Mucosa of gallbladder (tissue), 1 donor: ENCODE measurements around the gene EXPH5. TPM values are rescaled to one million over a fixed set of nuclear protein-coding genes. Genes with fewer than 3 reads are reported as not detected.
A peak's percentile ranks its signal among the peaks of the same experiment; 100 is the strongest.

ENCODE experiments used
- DNase-seq: peaks from one replicate; pipeline ENCODE4 v3.0.0-alpha.2; 2020; ENCODE audit warnings: low spot score
- total RNA-seq: library from RNA; stranded (reverse); gene quantifications from one replicate; pipeline ENCODE4 v1.2.1, GENCODE V29; 2021
- donor health status: DM: no; HTN: no; CAD: no.

The EXPH5 gene
- total RNA-seq, 1 donor from 2014 or later = 5.6 TPM

DNA sequence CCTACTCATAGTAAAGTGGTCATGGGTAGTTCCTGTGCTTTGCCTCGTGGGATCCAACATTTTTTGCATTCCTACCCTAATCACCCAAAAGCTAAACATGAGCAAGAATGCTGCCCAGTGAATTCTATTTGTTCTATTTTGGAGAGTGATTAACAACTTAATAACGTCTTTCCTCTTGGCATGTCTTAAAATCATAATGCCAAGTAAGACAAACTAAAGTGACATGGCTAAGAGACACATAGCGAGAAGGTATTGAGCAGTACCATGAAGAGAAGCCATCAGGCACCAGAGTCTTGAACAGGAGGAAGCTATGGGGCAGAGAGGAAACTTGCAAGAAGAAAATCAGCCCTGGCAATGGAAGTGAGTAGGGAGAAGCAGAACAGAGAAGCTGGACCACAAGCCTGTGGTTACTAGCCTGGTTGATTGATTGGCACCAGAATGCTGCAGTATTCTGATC, 32.0 kb downstream of the EXPH5 start:
- no peak for DNase-seq

- no peak for DNase-seq
Measured at GRCh38 chr11:108559904-108560303, 33.7 kb downstream of the EXPH5 start.

DNA sequence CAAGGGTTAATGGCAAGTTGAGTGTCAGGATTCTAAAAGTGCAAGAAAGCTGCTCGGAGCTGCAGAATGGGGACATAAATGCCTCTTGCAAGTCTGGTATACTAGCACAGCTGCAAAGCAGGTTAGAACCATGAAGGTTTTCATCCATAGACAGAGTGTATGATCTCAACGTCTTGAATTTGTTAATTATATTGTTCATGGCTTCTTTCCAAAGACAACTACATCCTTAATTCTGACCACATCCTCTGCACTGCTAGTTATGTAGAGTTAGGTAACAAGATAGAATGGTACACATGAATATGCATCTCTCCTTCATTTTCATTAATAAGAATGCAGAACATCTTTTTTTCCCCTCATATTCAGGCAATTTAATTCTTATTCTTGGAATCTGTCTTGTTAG, 34.2 kb downstream of the EXPH5 start:
- no peak for DNase-seq

GRCh38 chr11:108558222-108558621, 35.3 kb downstream of the EXPH5 start:
- DNase-seq = no peak

DNA sequence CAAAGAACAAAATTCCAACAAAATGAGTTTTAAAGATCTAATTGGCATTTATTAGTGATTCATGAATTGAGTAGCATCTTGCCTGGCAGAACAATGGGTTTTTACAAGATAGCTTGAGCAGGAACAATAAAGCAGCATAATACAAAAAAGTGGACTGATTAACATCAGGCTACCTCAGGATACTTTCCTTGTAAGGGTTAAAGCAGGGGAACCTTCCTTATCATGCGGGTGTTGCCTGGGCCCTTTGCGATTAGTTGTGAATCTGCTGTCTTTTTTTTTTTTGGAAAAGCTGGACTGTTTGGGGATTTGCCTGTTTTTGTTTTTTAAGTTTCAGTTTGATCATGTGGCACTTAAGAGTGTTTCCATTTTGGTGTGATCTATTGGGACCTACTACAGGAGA, 37.5 kb downstream of the EXPH5 start:
- no peak for DNase-seq

GRCh38 chr11:108551651-108552462, 41.7 kb downstream of the EXPH5 start:
- no peak for DNase-seq

GRCh38 chr11:108549319-108549885, 44.2 kb downstream of the EXPH5 start:
- no peak for DNase-seq

GRCh38 chr11:108545909-108546501, 47.6 kb downstream of the EXPH5 start:
- DNase-seq = no peak

- DNase-seq = no peak
Measured at GRCh38 chr11:108543316-108543964, 50.1 kb downstream of the EXPH5 start.

- DNase-seq = no peak
Measured at GRCh38 chr11:108541531-108541930, 52.0 kb downstream of the EXPH5 start.

- no peak for DNase-seq
Measured at GRCh38 chr11:108538502-108538901, 55.1 kb downstream of the EXPH5 start.

- DNase-seq = peak; percentile 24
Measured at GRCh38 chr11:108538022-108538424, 55.5 kb downstream of the EXPH5 start.

DNA sequence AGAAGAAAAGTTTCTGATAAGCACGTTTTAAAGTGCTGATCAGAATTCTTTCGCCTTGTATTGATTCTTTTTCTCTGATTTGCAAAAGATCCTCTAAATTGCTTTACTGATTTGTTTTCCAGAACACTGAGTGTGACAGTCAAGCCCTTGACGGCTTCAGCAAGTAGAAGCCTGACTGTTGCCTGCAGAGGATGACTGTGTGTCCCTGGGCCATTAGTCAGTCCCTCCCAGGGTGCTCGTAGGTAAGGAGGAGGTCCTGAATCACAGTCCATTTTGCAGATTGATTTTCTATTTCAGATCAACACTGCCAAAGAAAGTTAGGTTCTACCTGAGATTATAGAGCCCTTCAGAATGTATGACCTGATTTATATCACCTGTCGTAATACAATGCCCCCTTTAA, 56.8 kb downstream of the EXPH5 start:
- DNase-seq = no peak

- no peak for DNase-seq
Measured at GRCh38 chr11:108535384-108535955, 58.1 kb downstream of the EXPH5 start.

DNA sequence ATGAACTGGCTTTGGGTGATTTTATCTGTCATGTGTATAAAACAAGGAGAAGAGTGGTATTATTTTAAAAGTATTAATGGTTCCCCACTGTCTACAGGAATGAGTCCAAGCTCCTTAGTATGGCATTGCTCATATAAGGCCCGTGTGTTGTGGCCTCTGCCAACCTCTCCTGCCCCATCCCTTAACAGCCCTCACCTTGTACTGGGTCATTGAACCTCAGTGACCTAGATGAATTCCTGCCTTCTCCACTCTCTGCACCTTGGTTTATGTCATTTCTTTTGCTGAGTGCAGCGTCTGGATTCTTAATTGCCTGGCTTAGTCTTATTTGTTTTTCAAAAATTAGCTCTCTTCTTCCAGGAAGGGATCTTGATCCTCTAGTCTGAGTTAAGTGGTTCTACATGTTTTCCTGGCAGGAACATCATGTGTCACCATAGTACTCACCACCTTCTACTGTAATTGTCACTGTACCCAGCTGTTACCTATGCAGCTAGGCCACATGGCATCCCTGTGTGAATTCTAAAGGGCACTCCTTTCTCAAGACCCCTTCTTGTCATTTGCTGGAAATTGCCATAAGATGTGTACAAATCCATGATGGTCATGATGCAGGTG, 59.2 kb downstream of the EXPH5 start:
- DNase-seq = no peak

GRCh38 chr11:108530426-108530825, 63.1 kb downstream of the EXPH5 start:
- no peak for DNase-seq

GRCh38 chr11:108527382-108527781, 66.2 kb downstream of the EXPH5 start:
- DNase-seq = no peak

GRCh38 chr11:108525161-108525560, 68.4 kb downstream of the EXPH5 start:
- DNase-seq = no peak

DNA sequence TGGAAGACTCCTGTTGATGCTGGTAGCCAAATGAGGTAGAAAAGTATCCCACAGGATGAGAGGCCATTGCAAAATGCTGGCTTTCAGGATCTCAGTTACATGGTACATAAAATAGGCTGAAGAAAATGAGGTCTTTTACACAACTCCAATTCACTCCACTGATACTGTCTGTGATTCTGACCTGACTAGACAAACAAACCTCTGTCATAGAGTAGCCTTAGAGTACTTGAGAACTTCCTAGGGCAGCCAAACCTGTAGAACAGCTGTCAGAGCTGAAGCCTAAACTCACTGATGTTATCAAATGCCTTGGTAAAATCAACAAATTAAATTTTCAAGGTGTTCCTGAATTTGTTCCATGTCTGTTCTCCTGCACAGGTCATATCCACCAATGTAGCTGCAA, 69.1 kb downstream of the EXPH5 start:
- DNase-seq = no peak

GRCh38 chr11:108522318-108522717, 71.2 kb downstream of the EXPH5 start:
- DNase-seq = no peak

GRCh38 chr11:108518581-108518980, 75.0 kb downstream of the EXPH5 start:
- no peak for DNase-seq

GRCh38 chr11:108516125-108516524, 77.4 kb downstream of the EXPH5 start:
- DNase-seq = no peak
